ENCODE data around the gene NKRF. TPM values are rescaled to one million over a fixed set of nuclear protein-coding genes. Genes with fewer than 3 reads are reported as not detected.
"Not testable (repeated sequence)": the region's sequence is repeated elsewhere in the genome, so short reads cannot be mapped to it uniquely, and the experiment has no call there.

Gene NKRF
- total RNA-seq, 1 donor from 2014 or later: 9.8 TPM

GRCh38 chrX:119647089-119647488 lies 40.9 kb upstream of the NKRF start:
- H3K27me3 ChIP-seq: no peaks in the 10 kb centered on the region
- DNase-seq (ENCODE audit: extremely low spot score in 2 of 2): no peak
- intact Hi-C loops (cut with DNase I): no loop called here
- no peaks in the 10 kb centered on the region for H3K9me3 ChIP-seq
- H3K4me1 ChIP-seq: no peaks in the 10 kb centered on the region
- H3K36me3 ChIP-seq: no peaks in the 10 kb centered on the region
- H3K4me3 ChIP-seq: no peak overlapping the region
- no peak overlapping the region for H3K27ac ChIP-seq
- TF ChIP-seq CTCF (IDR thresholded peaks at IDR 0.05) (no peak), POLR2A (IDR thresholded peaks at IDR 0.05) (no peak), POLR2AphosphoS5 (IDR thresholded peaks at IDR 0.05; ENCODE audit: insufficient read depth in 1 of 2, low read depth in 1 of 2) (no peak)

- Histone ChIP-seq H3K4me1 (no peaks in the 10 kb centered on the region), H3K9me3 (no peaks in the 10 kb centered on the region), H3K27ac (no peak overlapping the region), H3K36me3 (no peaks in the 10 kb centered on the region), H3K4me3 (no peak overlapping the region), H3K27me3 (no peaks in the 10 kb centered on the region)
- DNase-seq (ENCODE audit: extremely low spot score in 2 of 2): no peak
- intact Hi-C loops (cut with DNase I): no loop called here
- no peak for TF ChIP-seq POLR2AphosphoS5 (IDR thresholded peaks at IDR 0.05; ENCODE audit: insufficient read depth in 1 of 2, low read depth in 1 of 2)
- no peak for TF ChIP-seq CTCF (IDR thresholded peaks at IDR 0.05)
- no peak for TF ChIP-seq POLR2A (IDR thresholded peaks at IDR 0.05)
These were observed 40.3 kb upstream of the NKRF start for GRCh38 chrX:119646515-119646914.

DNA sequence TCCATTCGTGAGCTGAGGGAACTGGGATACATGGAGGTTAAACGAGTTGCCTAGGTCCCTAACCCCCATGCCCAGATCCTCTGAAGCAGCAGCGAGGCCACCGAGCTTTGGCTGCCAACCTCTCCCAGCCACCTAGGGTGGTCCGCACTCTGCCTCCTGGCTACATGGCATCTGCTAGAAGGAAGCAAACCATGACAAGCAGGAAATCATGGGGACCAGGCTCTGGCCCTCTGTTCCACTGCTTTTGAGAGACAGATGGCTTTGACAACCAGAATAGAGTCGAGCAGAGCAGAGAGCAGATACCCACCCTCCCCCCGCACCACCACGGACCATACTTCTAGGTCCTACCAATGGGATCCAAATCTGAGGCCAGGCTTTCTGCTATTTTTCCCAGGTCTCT lies 37.5 kb upstream of the NKRF start:
- H3K36me3 ChIP-seq: no peaks in the 10 kb centered on the region
- no peaks in the 10 kb centered on the region for H3K4me1 ChIP-seq
- no peaks in the 10 kb centered on the region for H3K9me3 ChIP-seq
- no peak for DNase-seq (ENCODE audit: extremely low spot score in 2 of 2)
- intact Hi-C loops (cut with DNase I): no loop called here
- no peaks in the 10 kb centered on the region for H3K27me3 ChIP-seq
- TF ChIP-seq POLR2A (IDR thresholded peaks at IDR 0.05): no peak
- no peak for TF ChIP-seq CTCF (IDR thresholded peaks at IDR 0.05)
- no peak for TF ChIP-seq POLR2AphosphoS5 (IDR thresholded peaks at IDR 0.05; ENCODE audit: insufficient read depth in 1 of 2, low read depth in 1 of 2)
- H3K4me3 ChIP-seq: no peak overlapping the region
- H3K27ac ChIP-seq: no peak overlapping the region

GRCh38 chrX:119640731-119641170 lies 34.5 kb upstream of the NKRF start:
- TF ChIP-seq CTCF (IDR thresholded peaks at IDR 0.05) (no peak), POLR2AphosphoS5 (IDR thresholded peaks at IDR 0.05; ENCODE audit: insufficient read depth in 1 of 2, low read depth in 1 of 2) (no peak), POLR2A (IDR thresholded peaks at IDR 0.05) (no peak)
- DNase-seq (ENCODE audit: extremely low spot score in 2 of 2): no peak
- no peak overlapping the region for H3K4me3 ChIP-seq
- H3K36me3 ChIP-seq: no peaks in the 10 kb centered on the region
- no peaks in the 10 kb centered on the region for H3K4me1 ChIP-seq
- no peaks in the 10 kb centered on the region for H3K9me3 ChIP-seq
- no peak overlapping the region for H3K27ac ChIP-seq
- no peaks in the 10 kb centered on the region for H3K27me3 ChIP-seq
- intact Hi-C loops (cut with DNase I): no loop called here

DNA sequence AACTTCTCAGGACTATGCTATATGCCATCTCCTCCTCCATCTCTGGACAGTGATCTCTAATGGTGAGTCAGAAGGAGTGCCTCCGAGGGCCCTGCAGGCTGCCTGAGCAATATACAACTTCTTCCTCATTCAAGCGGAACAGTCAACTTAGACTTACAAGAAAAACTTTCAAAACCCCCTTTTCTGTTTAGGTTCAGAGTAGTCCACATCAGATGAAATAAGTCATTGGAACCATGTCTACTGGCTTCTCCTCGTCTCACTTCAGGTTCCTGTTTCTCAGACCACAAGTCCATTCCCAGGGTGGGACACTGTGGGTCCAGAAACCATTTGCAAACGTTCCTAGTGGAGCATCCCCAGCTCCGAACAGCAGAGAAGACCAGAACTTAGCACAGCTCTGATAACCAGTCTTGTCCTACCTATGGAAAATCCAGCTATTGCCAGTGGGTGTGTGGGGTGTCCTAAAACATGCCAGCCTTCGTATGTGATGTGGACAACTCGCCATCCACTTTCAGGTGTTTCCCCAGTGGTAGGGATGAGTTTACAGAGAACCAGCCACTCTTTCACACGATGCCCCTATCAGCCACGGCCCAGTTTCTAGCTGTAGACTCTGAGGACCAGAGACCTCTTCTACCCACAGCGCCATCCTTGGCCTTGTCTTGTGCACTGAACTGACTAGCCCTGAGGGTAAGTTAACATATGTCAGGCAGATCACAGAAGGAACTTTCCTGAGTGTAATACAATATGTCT lies 32.7 kb upstream of the NKRF start:
- DNase-seq (ENCODE audit: extremely low spot score in 2 of 2): no peak
- Histone ChIP-seq H3K4me1 (no peaks in the 10 kb centered on the region), H3K4me3 (no peak overlapping the region), H3K27ac (no peak overlapping the region), H3K27me3 (no peaks in the 10 kb centered on the region), H3K9me3 (no peaks in the 10 kb centered on the region), H3K36me3 (no peaks in the 10 kb centered on the region)
- intact Hi-C loops (cut with DNase I): no loop called here
- TF ChIP-seq POLR2A (IDR thresholded peaks at IDR 0.05) (no peak), POLR2AphosphoS5 (IDR thresholded peaks at IDR 0.05; ENCODE audit: insufficient read depth in 1 of 2, low read depth in 1 of 2) (no peak), CTCF (IDR thresholded peaks at IDR 0.05) (no peak)

DNA sequence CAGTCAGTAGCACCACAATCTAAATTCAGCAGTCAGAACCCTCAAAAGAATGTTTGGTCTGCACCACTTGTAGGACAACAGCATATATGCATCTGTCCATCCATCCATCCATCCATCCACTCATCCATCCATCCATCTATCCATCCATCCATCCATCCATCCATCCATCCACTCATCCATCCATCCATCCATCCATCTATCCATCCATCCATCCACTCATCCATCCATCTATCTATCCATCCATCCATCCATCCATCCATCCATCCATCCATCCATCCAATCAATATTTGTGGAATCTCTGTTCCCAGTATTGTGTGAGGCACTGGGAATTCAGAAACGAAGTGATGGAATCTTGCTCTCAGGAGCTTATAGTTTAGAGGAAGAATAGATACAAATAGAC lies 31.2 kb upstream of the NKRF start:
- H3K27me3 ChIP-seq; intact Hi-C loops (cut with DNase I); H3K4me1 ChIP-seq; H3K27ac ChIP-seq; DNase-seq (ENCODE audit: extremely low spot score in 2 of 2); H3K4me3 ChIP-seq; H3K9me3 ChIP-seq; H3K36me3 ChIP-seq: not testable (repeated sequence)
